Gastroesophageal sphincter (tissue), 3 donors: Measurements from ENCODE around the gene BACE1-AS.

Experiments
- EP300 ChIP-seq: sonication (generic); formaldehyde crosslinking; IDR thresholded peaks from one replicate; pipeline ENCODE4 v1.6.1; 2017; ENCODE audit warnings: antibody characterized with exemption, mild to moderate bottlenecking
- TF ChIP-seq, protein P1 (sequence below), 4 experiments: fragments of 200-600 bp in 2 of 4; fragments of 450-650 bp in 2 of 4; sonication (generic) in 1 of 4; IDR thresholded peaks; one replicate each; pipeline ENCODE4 v1.5.1; 2017 to 2019; ENCODE audit warnings: antibody characterized with exemption in 4 of 4, mild to moderate bottlenecking in 2 of 4, moderate library complexity in 2 of 4

- TF ChIP-seq, protein P1, sequence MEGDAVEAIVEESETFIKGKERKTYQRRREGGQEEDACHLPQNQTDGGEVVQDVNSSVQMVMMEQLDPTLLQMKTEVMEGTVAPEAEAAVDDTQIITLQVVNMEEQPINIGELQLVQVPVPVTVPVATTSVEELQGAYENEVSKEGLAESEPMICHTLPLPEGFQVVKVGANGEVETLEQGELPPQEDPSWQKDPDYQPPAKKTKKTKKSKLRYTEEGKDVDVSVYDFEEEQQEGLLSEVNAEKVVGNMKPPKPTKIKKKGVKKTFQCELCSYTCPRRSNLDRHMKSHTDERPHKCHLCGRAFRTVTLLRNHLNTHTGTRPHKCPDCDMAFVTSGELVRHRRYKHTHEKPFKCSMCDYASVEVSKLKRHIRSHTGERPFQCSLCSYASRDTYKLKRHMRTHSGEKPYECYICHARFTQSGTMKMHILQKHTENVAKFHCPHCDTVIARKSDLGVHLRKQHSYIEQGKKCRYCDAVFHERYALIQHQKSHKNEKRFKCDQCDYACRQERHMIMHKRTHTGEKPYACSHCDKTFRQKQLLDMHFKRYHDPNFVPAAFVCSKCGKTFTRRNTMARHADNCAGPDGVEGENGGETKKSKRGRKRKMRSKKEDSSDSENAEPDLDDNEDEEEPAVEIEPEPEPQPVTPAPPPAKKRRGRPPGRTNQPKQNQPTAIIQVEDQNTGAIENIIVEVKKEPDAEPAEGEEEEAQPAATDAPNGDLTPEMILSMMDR (IDR thresholded peaks at IDR 0.05), result no peak
- no peak for TF ChIP-seq EP300
Observed at GRCh38 chr11:117269856-117270255, 21.3 kb upstream of the BACE1-AS start.
